Neural cell (in vitro differentiated cells): ENCODE measurements around the gene DZIP1.

Experiments used
- EP300 ChIP-seq: fragments of 450-650 bp; conservative IDR thresholded peaks from 2 replicates; pipeline ENCODE4 v1.6.1; 2014; ENCODE audit warnings: antibody characterized with exemption, mild to moderate bottlenecking, moderate library complexity; ENCODE audit not compliant: poor library complexity, severe bottlenecking
- EZH2 ChIP-seq: fragments of 200-600, 300-800 bp; shearing (Covaris generic), sonication (generic); IDR thresholded peaks from 2 replicates; pipeline ENCODE4 v1.6.1; 2014; ENCODE audit warnings: antibody characterized with exemption, low read length, borderline replicate concordance, mild to moderate bottlenecking; ENCODE audit not compliant: insufficient read depth, poor library complexity, severe bottlenecking
- POLR2AphosphoS5 ChIP-seq: IDR thresholded peaks from 2 replicates; pipeline ENCODE4 v1.6.1; 2012
- TF ChIP-seq, protein P1 (sequence below): fragments of 450-650 bp; IDR thresholded peaks from 2 replicates; pipeline ENCODE4 v1.5.1; 2014; ENCODE audit warnings: antibody characterized with exemption, mild to moderate bottlenecking, moderate library complexity; ENCODE audit not compliant: poor library complexity, severe bottlenecking
- TF ChIP-seq, protein P2 (sequence below): IDR thresholded peaks from 2 replicates; pipeline ENCODE4 v1.6.1; 2012; ENCODE audit warnings: borderline replicate concordance

DNA sequence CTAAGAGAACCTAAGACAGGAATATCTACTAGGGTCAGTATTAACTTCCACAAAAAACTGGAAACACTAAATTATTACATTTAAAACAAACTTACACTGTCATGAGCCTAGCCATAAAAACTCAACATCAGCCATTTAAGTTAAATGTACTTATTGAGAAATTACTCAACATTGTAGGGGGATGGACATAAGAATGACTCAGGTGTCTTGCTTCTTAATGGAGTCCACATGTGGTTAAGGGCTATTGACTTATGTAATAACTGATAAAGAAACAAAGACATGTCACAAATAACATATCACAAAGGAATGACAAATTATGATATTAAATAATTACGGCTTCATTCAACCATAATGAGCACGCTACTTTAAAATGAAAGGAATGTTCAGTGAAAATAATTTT lies 55.8 kb downstream of the DZIP1 start:
- TF ChIP-seq, protein P1, sequence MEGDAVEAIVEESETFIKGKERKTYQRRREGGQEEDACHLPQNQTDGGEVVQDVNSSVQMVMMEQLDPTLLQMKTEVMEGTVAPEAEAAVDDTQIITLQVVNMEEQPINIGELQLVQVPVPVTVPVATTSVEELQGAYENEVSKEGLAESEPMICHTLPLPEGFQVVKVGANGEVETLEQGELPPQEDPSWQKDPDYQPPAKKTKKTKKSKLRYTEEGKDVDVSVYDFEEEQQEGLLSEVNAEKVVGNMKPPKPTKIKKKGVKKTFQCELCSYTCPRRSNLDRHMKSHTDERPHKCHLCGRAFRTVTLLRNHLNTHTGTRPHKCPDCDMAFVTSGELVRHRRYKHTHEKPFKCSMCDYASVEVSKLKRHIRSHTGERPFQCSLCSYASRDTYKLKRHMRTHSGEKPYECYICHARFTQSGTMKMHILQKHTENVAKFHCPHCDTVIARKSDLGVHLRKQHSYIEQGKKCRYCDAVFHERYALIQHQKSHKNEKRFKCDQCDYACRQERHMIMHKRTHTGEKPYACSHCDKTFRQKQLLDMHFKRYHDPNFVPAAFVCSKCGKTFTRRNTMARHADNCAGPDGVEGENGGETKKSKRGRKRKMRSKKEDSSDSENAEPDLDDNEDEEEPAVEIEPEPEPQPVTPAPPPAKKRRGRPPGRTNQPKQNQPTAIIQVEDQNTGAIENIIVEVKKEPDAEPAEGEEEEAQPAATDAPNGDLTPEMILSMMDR: no peak
- no peak for TF ChIP-seq EP300
- no peak for TF ChIP-seq POLR2AphosphoS5
- TF ChIP-seq, protein P2, sequence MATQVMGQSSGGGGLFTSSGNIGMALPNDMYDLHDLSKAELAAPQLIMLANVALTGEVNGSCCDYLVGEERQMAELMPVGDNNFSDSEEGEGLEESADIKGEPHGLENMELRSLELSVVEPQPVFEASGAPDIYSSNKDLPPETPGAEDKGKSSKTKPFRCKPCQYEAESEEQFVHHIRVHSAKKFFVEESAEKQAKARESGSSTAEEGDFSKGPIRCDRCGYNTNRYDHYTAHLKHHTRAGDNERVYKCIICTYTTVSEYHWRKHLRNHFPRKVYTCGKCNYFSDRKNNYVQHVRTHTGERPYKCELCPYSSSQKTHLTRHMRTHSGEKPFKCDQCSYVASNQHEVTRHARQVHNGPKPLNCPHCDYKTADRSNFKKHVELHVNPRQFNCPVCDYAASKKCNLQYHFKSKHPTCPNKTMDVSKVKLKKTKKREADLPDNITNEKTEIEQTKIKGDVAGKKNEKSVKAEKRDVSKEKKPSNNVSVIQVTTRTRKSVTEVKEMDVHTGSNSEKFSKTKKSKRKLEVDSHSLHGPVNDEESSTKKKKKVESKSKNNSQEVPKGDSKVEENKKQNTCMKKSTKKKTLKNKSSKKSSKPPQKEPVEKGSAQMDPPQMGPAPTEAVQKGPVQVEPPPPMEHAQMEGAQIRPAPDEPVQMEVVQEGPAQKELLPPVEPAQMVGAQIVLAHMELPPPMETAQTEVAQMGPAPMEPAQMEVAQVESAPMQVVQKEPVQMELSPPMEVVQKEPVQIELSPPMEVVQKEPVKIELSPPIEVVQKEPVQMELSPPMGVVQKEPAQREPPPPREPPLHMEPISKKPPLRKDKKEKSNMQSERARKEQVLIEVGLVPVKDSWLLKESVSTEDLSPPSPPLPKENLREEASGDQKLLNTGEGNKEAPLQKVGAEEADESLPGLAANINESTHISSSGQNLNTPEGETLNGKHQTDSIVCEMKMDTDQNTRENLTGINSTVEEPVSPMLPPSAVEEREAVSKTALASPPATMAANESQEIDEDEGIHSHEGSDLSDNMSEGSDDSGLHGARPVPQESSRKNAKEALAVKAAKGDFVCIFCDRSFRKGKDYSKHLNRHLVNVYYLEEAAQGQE: no peak
- no peak for TF ChIP-seq EZH2
